HuH-7 (cell line): ENCODE results near the gene TMEM164.

Experiments
- DNase-seq: peaks from one replicate; pipeline ENCODE4 v3.0.0; 2011; ENCODE audit warnings: low spot score

Gene TMEM164

DNA sequence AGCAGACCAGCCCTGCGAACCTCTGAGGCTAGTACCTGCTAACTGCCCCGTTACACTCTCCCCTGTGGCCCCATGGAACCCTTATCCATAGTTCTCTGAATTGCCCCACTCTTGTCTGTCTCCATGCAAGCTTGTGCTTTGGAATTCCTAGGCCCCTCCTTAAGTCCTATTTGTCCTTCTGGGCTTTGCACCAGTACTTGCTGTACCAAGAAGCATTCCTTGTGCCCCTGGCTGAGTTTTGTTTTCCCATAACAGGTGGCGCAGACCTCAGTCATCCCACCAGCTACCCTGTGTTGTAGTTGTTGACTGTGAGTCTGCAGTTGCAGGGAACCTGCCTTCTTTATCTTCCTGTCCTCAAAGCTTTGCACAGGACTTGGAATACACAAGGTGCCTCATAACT is 167.1 kb downstream of the TMEM164 start:
- no peak for DNase-seq

DNA sequence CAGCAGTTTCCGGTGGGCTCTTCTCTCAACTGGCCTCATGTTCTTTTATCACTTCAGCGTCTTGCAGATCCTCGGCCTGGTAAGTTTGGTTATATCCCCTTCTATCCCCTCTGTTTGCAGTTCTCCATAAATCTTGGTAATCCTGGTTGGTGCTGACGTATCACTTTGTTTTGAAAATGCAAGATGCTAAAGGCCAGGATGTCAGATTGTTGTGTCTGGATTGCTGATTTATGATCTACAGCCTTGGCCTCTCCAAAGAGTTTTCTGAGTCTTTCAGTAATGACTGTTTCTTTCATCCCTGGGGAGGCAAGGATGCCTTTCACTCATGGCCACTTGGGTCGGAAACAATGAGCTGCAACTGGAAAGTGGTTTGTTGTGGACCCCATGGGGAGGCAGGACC is 168.5 kb downstream of the TMEM164 start:
- no peak for DNase-seq

DNA sequence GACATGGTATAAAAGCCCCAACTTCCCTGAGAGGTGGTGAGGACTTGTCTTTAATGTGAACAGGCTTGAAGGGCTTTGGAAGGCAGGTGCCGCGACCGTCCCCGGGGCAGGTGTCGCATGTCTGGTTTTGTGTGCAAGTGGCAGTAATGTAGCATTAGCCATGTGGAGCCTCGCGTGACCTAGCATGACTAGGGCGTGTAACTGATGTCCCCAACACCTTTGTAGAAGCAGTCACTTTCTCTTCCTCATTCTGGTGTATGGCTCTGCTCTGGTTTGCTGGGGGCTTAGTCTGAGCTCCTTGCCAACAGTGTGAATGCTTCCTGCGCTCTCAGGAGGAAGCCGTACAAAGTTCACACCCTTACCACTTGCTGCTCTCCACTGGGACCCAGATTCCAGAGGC is 169.3 kb downstream of the TMEM164 start:
- DNase-seq: no peak

DNA sequence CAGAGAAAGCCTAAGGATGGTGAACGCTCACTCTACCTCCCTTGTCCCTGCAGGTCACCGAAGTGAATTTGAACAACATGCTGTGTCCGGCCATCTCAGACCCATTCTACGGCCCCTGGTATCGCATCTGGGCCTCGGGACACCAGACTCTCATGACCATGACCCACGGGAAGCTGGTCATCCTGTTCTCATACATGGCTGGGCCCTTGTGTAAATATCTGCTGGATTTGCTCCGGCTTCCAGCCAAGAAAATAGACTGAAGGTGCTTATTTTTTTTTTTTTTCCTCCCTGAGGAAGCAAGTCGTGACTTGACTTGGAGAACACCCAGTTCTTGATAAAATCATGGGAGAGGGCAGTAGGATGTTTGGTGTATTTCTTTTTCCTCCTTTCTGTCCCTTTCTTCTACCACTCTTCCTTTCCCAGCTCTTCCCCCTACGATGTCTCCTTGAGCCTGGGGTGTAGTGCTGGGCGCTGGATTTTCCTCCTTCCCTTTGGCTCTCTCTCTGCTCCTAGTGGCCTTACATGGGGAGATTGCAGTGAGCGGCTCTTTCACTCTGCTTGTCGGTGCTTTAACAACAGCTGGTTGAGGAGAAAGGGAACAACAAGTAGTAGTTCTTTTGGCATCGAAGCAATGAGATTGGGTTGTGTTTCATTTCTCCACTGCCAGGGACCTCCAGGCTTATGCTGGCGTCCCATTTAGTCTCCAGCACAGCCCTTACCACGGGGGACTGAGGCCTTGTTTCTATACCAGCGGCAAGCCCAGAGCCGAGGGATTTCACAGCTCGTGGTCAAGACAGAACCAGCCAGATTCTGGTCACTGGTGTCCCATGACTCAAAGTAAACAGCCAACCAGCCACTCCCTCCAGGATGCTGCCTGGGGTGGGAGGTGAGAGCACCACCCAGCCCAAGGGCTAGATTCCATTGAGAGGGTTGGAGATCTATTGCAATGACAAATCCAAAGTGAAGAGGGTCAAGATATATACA is 170.6 kb downstream of the TMEM164 start:
- no peak for DNase-seq

DNA sequence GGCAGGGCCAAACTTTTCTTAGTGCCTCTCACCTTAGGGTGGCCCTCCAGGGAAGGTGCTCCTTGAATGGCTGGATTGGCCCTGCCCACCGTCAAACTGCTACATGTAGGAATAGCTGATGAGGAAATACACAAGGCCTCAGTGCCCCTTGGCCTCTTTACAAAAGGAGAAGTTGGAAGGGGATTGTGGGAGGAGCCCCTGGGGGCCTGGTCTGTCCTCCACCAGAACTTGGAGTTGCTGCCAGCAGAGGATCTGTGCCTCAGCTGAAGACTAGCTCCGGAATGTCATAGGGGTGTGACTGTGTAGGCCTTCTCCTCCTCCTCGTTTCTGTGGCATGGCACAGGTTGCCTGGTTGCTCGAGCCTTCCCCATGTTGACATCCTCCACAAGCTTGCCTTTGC is 172.2 kb downstream of the TMEM164 start:
- DNase-seq: no peak

DNA sequence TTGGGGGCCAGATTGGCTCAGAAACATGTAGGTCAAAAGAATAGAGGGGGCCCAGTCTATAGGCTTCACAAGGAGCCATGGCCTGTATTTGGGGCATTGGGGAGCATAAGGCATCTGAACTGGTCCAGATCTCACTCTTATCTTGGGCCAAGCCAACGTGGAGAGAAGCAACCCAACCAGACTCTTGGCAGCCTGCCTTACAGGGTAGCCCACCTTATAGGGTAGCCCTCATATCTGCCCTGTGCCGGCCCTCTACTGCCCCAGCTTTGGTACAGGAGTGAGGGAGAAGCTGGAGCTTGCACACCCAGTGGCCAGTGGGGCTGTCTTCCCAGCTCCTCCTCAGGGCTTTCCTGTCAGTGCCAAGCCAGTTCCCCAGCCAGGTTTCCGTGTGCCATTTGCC is 172.8 kb downstream of the TMEM164 start:
- DNase-seq: no peak

DNA sequence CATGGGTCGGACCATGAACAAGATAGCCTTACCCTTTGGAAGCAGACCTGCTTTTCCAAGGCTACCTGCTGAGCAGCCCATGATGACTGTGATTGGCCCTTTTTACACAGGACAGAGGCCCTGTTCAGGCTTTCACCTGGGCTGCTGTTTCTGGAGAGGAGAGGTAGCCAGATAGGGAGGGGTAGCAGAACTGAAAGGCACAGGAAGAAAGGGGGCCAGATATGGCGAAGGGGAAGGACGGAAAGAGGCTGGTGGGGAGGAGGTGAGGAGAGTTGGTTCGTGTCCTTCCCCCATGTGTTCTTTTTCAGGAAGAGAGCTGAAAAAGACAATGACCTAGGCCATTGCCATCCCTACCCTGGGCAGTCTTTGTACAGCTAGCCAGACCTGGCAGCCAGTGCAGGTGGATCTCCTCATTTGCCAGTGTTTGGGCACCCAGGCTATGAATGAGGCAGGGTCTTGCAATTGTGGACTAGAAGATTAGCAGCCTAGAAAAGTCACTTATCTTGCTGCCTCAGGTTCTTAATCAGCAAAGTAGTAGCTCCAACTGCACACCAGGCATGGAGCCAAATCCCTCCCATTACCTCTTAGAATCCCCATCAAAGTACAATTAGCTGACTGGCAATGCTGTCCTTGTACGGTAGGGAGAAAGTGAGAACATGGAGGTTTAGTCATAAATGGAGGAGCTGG is 175.4 kb downstream of the TMEM164 start:
- DNase-seq: no peak

DNA sequence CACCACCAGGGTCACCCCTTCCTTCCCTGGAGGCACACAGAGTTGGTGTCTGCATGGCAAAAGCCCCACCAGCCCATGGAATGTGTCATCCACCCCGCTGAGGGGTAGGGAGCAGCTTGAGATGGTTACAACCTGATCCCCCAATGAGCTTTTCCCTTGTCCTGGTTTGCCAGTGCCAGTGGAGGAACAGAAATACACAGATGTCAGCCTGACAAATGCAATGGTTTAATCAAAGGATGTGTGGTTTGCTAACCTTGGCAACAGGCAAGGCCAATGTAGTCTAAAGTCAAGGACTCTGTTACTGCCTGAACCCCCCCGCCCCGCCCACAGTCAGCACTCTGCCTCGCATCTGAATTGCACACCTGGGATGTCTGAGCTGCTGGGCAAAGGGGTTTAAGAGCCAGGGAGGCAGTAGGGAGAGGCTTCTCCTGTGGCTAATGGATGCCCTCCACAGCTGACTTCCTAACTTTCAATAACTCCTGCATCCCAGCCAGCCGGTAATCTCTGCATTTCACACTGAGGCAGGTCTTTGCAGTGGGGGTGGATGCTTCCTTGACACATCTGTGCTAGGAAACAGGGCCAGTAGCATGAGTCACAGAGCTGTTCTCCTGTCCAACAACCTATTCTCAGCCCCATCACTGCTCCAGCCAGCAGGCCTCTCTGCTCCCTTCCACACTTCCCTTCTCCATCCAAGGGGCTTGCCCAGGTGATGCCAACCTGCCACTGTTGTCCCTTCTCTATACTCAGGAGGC is 177.4 kb downstream of the TMEM164 start:
- DNase-seq: no peak

DNA sequence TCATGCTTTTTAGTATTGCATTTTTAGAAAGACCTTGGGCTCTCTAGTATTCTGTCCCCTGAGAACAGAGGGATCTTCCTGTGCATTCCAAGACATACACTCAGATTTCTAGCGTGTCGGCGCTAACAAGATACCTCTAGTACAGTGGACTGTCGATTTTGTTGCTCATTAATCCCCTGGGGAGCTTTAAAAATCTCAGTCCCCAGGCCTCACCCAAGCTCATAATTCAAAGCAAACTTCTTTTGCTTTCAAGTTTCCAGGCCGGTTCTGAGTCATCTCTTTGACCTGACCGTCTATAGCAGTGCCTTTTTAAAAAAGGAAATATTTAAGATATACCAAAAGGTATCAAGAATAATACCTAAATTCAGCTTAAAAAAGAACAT is 178.0 kb downstream of the TMEM164 start:
- DNase-seq: no peak

DNA sequence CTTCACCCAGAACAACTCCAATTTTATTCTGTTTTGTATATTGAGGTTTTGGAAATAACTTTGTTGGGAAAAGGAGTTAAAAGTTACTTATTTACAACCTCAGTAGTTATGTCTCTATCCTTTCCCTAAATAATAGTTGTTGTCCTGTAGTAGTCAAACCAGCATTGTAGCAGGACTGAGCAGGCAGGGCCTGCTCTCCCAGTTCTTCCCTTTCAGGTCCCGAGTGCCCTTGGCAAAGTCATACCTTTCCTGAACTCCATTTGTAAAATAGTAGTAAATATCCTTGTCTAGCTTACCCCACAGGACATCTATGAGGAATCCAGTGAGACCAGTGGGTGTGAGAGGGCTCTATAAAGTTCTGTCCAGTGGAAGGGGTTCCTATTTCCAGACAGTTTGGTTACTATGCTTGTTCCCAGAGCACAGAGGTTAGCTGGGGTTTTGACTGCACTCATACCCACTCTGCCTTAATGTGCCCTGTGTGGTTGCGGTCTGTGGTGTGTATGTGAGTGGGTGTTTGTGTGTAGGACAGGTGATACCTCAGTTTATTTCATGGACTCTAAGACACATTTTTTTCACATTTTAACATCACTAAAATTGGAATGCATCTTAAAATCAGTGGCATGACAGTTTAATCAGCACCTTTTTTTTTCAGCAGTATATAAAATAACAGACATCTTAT is 178.7 kb downstream of the TMEM164 start:
- no peak for DNase-seq

DNA sequence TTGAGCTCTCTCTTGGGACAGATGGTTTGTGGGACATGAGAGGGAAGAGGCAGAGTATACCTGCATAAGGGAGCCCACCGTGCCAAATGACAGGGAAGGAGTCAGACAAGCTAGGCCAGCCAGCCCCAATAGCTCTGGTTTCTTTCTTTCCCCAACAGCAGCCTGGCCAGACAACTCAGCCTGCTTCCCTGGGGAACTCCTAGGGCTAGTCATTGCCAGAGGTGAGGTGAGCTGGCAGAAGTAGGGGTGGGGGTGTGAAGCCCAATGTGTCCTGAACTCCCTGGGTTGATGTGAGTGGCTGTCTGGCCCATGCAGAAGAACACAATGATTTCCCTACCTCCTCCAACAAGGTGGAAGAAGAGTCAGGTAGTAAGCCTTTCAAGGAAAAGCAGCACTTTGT is 179.4 kb downstream of the TMEM164 start:
- no peak for DNase-seq

DNA sequence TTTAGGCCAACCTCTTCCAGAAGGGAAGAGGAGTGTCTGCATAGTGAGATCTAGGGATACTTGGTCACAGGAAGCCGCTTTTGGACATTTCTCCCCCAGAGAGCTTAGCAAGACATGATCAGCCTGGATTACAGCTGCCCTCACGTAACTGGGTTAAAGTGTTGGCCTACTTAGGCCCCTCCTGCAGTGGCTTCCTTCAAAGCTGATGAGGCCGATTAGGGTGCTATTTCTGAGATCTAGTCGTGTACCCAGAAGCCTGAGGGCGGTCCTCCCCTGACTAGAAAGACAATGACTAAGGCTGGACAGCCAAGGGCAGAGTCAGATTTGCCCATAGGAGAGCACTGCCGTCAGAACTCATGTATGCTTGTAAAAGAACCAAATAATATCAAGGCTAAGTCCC is 180.0 kb downstream of the TMEM164 start:
- no peak for DNase-seq

DNA sequence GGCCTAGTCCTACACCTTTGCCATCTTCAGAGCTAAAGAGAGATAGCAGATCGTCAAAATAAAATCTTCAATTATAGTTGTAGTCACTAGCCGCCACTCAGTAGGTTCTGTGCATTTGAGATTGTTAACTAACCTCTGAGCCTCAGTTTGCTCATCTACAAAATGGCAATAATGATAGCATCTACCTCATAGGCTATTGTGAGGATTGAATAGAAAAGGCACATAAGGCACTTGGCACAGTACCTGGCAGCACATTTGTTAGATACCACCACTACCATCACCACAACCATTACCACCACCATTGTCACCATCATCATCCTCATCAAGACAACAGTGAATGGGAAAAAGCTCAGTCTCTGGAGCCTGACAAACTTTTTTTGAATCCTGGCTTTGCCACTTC is 180.4 kb downstream of the TMEM164 start:
- DNase-seq: no peak

DNA sequence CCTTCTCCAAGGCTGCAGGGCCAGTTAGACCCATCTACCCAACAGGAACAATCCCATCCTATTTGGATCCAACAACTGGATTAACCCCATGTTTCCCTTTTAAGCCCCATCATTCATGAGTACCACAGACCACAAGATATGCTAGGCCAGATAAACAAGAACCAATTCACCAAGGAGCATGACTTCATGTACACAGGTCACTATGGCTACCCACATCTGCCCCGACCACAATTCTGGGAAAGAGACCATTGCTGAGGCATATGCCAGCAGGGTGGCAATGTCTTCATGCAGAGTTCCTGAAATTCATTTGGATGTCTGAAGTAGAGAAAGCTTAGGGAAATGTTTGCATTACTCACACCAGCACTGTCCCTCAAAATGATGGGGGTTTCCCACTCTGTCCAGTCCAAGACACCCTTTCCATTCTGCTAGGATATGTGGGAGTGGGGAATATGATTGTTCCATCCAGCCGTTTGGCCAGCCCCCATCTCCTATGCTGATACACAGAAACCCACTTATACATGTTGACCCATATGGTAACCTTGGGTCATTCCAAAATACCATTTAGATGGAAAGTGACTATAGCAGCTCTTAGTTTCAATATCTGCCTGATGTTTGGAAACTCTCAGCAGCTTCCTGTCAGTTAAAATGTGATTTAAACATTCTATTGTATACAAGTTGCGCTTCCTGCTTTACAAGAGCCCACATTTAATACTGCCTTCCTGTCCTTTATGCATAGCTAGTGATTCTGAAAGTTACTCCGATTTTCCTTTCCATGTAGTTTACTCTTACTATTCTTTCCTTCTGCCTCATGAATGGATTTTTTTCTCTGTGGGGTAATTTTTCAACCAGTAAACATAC is 186.0 kb downstream of the TMEM164 start:
- DNase-seq: no peak

DNA sequence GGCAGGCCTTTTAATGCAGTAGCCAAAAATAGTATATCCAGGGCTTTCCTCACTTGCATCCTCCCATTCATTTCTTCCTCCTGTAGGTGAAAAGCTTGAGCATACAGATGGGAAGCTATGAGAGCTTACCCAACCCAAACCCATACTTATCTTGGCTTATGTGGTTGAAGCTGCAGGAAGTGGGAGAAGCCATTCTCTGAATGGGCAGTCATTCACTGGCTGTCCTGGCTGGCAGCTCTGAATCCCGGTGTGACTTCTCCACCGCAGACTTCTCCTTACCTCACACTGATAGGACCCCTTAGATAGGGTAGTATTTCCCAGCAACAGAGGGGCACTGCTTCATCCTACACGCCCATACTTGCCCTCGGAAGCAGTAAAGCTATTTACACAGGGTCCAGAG is 189.6 kb downstream of the TMEM164 start:
- DNase-seq: no peak

DNA sequence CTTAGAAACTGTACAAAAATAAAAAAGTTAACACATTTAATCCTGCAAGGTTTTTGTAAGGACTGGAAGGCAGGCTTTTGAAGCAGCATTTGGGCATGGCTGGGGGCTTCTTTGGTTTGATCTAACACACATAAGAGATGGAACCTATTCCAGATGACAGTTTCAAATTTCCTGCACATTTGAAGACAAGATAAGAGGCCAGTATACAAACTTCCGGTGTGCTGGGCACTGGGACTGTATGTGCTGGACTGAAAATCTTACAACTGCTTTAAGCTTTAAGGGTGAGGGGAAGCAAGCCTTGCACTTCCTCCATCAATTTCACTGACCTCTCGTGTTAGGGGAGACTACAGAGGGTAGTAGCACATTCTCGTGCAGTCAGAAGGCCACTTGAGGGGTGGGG is 192.1 kb downstream of the TMEM164 start:
- DNase-seq: no peak

DNA sequence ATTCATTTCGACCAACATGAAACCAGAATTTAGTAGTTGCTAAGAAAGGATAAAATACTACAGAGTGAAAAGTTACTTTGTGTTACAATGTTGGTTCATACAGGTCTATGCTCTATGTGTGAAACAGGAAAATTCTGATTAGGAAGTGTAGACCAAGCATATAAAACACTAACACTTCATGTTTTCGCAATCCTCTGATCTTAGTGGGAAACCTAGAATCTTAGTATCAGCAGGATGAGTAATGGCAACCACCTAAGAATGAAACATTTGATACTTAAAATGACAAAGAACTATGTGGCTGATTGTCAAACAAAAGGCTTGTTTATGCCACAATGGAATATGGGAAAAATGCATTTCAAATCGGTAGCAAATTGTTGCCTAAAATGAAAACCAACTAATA is 198.9 kb downstream of the TMEM164 start:
- no peak for DNase-seq

DNA sequence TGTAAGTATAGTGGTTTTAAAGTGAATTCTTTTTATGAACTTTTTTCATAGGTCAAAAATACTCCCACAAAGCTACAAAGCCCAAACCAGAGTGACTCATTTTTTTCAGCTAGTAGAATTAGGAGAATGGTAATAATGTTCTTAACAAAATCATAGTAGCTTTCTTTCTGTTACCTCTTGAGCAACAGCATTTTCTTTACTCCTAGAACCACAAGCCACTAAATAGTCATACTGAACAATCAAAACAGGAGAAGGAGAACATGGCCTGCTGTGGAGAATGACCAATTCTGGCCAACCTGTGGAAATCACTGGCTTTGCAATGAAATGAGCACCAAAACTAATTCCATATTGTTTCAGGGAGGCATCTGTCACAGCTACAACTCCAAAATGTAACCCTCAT is 202.1 kb downstream of the TMEM164 start:
- DNase-seq: no peak

DNA sequence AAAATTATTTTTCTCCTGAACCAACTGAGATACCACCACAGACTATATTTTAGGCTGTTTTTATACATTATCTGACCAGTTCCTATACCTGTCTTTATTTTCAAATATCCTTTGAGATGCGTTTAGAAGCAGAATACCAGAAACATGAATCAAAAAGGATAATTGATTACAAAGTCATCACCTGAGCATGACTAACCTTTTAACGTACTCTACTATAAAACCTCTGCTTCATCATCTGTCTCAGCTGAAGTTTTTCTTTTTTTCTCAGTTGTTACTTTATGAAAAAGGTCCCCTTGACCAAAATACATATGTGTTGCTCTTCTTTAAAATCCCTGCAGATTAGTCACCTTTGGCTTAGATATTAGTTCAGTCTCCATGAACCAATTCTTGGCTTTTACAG is 205.2 kb downstream of the TMEM164 start:
- no peak for DNase-seq

DNA sequence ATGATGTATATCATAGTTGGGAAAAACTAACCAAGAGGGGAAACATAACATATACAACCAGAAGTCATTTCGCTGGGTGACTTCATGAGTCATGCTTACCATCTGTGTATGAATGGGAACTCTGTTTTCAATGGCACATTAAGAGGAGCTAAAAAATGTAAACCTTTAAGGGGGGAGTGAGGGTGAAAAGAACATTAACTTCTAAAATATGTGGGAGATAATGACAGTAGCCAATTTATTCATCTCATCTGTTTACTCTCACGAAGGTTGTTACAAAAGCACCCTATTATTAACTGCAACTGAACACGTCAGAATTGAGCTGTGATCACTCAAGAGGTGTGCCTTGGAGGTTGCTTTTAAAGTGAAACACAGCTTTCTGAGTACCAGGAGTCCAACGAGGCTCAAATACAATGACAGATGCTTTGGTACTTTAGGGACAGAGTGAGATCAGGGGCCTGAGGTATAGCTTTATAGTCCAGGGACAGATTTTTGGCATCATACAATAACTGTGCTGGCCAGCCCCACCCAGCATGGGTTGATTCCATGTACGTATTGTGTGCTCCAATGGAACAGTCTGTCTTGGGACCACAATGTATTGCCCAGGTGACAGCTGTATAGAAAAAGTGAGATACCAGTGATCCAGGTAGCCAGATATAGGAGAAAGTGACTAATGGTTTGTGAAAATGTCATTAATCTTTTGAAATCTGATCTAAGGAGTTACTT is 207.7 kb downstream of the TMEM164 start:
- DNase-seq: no peak

DNA sequence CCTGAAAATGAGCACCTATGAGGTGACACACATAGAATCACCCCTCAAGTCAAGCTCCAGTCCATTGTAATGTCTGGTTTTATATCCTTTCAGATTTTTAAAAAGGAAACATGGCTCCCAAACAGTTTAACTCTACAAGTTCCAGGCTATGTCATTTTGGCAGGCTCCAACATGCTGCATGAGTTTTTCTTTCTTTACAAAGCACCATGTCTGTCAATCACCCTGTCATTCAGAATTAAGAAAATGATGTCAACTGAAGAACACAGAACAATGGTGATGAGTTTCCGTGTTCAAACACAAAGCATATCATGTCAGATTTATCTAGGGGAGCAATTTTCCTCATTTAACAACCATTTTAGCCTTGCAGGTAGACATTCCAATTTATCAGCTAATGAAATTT is 208.4 kb downstream of the TMEM164 start:
- DNase-seq: no peak
